ENCODE measurements around the gene CHI3L1.

The CHI3L1 gene

DNA sequence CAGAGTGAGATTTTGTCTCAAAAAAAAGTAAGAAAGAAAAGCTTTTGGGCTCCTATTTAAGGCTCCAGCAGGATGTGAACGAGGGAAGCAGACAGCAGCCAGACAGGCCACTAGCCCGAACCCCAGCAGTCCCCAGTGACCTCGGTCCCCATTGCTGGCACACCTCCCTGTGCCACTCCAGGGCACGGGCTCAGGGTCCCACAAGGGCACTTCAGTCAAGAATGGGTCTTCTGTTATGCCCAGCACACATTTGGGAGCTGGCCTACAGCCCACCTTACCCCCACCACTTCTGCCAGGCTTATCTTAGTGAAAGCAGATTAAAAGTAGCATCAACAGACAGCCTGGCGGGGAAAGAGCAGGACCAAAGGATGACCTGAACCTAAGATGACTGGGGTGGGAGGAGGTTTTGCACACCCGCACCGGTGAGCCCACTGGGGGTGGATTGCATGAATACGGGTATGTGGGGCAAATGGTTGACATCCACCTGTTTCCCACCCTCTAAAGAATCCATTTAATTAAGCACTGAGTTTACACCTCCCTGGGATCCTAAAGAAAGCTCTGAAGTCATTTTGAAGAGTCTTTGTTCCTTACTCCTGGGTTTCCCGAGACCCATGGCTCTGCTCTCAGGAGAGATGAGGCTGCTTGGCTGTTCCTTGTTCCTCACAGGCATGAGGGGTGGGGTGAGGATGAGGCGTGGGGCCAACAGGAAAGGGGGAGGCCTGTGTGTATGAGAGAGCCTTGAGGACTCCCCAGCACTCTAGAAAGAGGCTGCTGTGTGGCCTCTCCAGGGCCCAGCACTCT, 4.7 kb downstream of the CHI3L1 start:
- no peak for DNase-seq (ENCODE audit: low read depth)

- DNase-seq (ENCODE audit: low read depth): no peak
These were observed 5.7 kb downstream of the CHI3L1 start for GRCh38 chr1:203180611-203181330.

DNA sequence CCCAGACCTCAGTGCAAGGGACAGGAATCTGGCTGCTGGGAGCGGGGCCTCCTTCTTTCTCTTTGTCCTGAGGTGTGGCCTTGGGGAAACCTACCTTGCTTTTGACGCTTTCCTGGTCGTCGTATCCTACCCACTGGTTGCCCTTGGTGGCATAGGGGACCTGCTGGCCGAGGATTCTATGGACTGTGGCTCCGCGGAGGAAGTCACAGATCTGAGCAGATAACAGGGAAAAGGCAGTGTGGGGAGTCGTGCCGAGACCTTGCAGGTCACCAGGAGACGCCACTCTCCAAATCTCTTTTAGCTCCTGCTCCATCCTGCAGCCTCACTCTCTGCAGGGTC, 6.9 kb downstream of the CHI3L1 start:
- no peak for DNase-seq (ENCODE audit: low read depth)

- DNase-seq (ENCODE audit: low read depth): no peak
These were observed 7.5 kb downstream of the CHI3L1 start for GRCh38 chr1:203178821-203179666.

GRCh38 chr1:203178083-203178482, 8.4 kb downstream of the CHI3L1 start:
- no peak for DNase-seq (ENCODE audit: low read depth)

- peak; percentile 28 for DNase-seq (ENCODE audit: low read depth)
These were observed 8.9 kb downstream of the CHI3L1 start for GRCh38 chr1:203177470-203178039.

DNA sequence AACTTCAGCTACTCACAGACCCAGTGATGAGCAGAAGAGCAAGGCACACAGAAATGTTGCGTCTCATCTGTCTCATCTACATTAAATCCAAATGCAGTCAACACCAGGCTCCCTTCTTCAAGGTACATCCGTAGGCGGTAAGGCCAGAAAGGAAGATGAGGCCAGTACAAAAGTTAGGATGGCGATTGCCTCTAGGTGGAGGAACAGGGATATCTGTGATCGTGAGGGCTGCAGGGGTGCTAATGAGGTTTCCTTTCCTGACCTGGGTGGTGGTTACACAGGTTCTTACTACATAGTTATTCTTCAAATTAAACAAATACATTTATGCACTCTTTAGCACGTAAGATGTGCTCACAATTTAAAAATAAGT, 9.5 kb downstream of the CHI3L1 start:
- no peak for DNase-seq (ENCODE audit: low read depth)

- DNase-seq (ENCODE audit: low read depth): no peak
These were observed 10.1 kb downstream of the CHI3L1 start for GRCh38 chr1:203176273-203177035.

GRCh38 chr1:203175827-203176241, 10.7 kb downstream of the CHI3L1 start:
- DNase-seq (ENCODE audit: low read depth): no peak

DNA sequence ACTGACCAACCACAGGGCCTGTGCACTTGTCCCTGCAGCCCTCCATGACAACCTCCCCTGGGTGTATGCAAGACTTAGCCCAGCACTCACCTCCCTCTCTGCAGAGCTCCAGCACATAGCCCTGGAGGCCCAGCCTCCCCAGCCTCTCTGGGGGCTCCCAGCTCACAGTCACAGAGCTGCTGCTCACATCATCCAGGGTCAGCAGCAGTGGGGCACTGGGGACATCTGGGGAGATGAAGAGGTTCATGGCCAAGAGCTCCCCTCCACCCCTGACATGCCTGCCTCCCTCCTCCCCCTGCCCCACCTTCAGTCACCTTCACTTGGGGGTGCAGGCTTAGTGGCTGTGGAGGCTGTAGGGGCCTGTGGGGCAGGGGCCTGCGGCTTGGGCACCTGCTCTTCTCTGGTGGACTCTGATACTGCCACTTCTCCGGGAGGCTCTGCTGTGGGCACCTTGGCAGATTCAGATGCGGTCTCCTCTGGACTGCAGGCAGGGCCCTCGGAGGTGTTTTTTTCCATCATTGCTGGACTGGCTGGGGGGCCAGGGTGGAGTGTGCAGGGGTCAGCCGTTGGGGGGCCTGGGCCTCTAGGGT, 11.2 kb downstream of the CHI3L1 start, which contains the start of gene MYBPH:
TSS of gene MYBPH (minus strand) at position 590 of the 590 bp plus-strand sequence. CDS start at position 519, 71 bp downstream.
- no peak for DNase-seq (ENCODE audit: low read depth)

DNA sequence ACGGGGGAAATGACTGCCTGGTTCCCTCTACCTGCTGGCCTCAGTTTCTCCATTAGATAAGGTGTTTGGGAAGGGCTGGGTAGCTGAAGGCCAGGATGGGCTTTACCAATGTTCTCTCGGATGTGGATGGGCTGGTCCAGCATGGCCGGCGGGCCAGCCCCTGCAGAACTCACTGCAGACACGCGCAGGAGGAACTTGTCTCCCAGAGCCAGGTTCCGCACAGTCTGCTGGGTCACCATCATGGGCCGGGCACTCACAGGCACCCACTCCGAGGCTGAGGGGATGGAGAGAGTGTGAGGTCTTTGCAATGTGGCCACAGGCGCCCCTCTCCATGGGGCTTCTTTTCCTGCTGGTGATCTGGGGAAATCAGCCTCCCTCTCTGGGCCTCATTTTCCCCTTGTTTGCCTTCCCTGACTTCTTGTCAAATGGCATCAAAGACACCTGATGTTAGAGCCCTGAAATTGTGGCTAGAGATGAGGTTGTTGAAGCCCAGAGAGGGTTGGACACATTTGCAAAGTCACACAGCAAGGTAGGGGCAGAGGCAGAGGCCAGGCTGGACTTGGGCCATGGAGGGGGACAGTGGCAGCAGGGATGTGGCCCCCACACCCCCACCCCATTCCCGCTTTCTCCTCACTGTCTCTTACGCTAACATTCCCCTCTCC, 12.0 kb downstream of the CHI3L1 start:
- no peak for DNase-seq (ENCODE audit: low read depth)

- DNase-seq (ENCODE audit: low read depth): no peak
These were observed 12.9 kb downstream of the CHI3L1 start for GRCh38 chr1:203173566-203173965.

GRCh38 chr1:203173011-203173555, 13.4 kb downstream of the CHI3L1 start:
- no peak for DNase-seq (ENCODE audit: low read depth)

DNA sequence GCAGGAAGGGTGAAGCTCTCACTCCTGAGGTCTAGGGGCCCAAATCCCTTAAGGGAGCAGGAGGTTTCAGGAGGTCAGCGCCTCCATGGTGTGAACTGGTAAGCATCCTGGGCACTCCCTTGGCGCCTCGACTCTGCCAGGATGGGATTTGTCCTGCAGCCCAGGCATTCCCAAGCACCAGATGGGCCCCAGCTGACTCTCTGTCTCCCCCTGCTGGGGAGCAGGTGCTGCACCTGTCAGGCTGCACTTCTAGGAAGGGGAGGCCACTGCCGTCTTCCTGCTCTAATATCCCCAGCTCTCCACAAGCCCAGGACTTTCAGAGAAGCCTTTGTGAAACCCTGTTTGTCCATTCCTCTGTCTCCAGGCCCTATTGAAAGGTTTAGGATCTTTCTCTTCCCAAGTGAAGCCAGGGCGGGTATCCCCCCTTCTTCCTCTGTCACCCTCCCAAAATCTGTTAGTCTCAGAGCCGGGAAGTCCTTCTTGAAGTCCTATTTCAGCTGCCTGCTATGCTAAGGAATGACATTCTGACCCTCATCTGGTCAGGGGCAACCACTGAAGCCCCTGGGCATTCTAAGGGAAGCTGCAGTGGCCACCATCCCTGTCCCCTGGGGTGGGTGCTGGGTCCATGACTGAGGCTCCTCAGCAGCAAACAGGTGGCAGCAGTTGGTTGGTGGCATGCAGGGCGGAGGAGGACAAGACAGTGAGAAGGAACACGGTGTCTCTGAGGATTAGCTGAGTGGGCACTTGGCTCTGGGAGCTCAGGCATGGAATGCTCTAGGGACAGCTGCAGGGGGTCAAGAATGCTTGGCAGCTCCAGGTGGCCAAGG, 14.1 kb downstream of the CHI3L1 start:
- peak; percentile 45 for DNase-seq (ENCODE audit: low read depth)

DNA sequence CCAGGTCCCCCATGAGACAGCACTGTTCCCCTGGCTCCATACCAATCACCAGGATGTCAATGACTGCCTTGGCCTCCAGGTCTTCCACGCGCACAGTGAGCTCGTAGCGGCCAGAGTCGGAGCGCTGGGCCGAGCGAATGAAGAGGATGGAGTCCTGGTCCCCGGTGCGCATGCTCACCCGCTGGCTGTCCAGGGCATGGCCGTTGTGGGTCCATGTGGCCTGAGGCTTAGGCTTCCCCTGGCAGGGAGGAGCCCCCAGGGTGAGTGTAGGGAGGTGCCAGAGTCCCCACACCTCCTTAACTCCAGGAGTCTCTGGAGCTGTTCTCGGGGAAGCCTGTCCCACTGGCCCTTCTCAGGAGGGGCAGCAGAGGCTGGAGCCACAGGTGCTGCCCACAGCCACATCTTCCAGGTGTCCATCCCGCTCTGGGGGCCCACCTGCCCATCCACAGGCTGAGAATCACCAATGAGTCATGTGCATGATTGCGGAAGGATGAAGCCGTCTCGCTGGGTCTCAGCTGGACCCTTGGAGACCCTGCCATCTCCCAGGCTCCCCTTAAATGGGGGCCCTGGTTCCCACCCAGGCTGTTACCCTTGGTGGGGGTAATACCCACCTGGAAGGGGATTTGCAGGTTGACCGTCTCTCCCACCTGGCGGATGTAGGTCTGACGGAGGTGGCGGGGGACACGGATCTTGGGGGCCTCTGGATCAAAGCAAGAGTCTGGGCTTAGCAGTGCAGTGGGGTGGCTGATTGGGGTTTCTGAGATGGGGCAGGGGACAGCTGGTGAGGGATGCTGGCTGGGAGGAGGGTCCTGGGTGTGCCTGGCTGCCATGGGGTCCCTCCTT, 14.9 kb downstream of the CHI3L1 start:
- no peak for DNase-seq (ENCODE audit: low read depth)

- peak; percentile 33 for DNase-seq (ENCODE audit: low read depth)
These were observed 15.7 kb downstream of the CHI3L1 start for GRCh38 chr1:203170625-203171330.

- DNase-seq (ENCODE audit: low read depth): no peak
These were observed 16.6 kb downstream of the CHI3L1 start for GRCh38 chr1:203169770-203170520.
